Measurements from ENCODE around the gene NEB. TPM values are rescaled to one million over a fixed set of nuclear protein-coding genes. Genes with fewer than 3 reads are reported as not detected.

The NEB gene
- polyA plus RNA-seq, 1 donor from 2014 or later: 0.38 TPM

GRCh38 chr2:151472966-151473365, 261.3 kb downstream of the NEB start:
- no peak overlapping the region for H3K27ac ChIP-seq (ENCODE audit: low read length)
- H3K36me3 ChIP-seq (ENCODE audit: insufficient read depth, low read length): peaks cover 31% of the 10 kb centered on the region
- H3K9me2 ChIP-seq (ENCODE audit: insufficient read depth, low read length): no peaks in the 10 kb centered on the region
- no peak overlapping the region for H2AFZ ChIP-seq (ENCODE audit: low read depth, low read length)
- no peak for TF ChIP-seq RAD21 (conservative IDR thresholded peaks at IDR 0.05)
- TF ChIP-seq CTCF (IDR thresholded peaks at IDR 0.05; ENCODE audit: poor library complexity, severe bottlenecking): no peak
- TF ChIP-seq POLR2AphosphoS5 (IDR thresholded peaks at IDR 0.05): no peak
- TF ChIP-seq MXI1 (conservative IDR thresholded peaks at IDR 0.05; ENCODE audit: poor library complexity, severe bottlenecking): no peak
- no peak for TF ChIP-seq REST (IDR thresholded peaks at IDR 0.05; ENCODE audit: borderline replicate concordance)
- no peak for TF ChIP-seq EZH2 (IDR thresholded peaks at IDR 0.05; ENCODE audit: borderline replicate concordance, insufficient read depth, low read length, poor library complexity, severe bottlenecking)
- no peak for TF ChIP-seq SMC3 (conservative IDR thresholded peaks at IDR 0.05; ENCODE audit: poor library complexity)
- no peak for TF ChIP-seq EP300 (conservative IDR thresholded peaks at IDR 0.05; ENCODE audit: poor library complexity, severe bottlenecking)
- no peak for TF ChIP-seq TAF1 (IDR thresholded peaks at IDR 0.05; ENCODE audit: low read depth)
- no peaks in the 10 kb centered on the region for H3K79me2 ChIP-seq (replicated peaks; ENCODE audit: insufficient read depth, low read length)
- H3K9ac ChIP-seq (ENCODE audit: low read length): no peak overlapping the region
- H4K20me1 ChIP-seq (ENCODE audit: insufficient read depth): no peaks in the 10 kb centered on the region
- no peaks in the 10 kb centered on the region for H3K9me3 ChIP-seq (ENCODE audit: low read length)
- H3K4me2 ChIP-seq (ENCODE audit: low read length): no peak overlapping the region
- H3F3A ChIP-seq (ENCODE audit: insufficient read depth, low read length, poor library complexity, severe bottlenecking): no peaks in the 10 kb centered on the region
- H3K4me3 ChIP-seq (ENCODE audit: low read length): no peak overlapping the region
- H3K27me3 ChIP-seq (ENCODE audit: insufficient read depth, low read depth, low read length): no peaks in the 10 kb centered on the region

GRCh38 chr2:151470556-151470955, 263.7 kb downstream of the NEB start:
- Histone ChIP-seq H3K27ac (ENCODE audit: low read length) (no peak overlapping the region), H3K79me2 (replicated peaks; ENCODE audit: insufficient read depth, low read length) (no peaks in the 10 kb centered on the region), H3K9ac (ENCODE audit: low read length) (no peak overlapping the region), H3K4me3 (ENCODE audit: low read length) (no peak overlapping the region), H4K20me1 (ENCODE audit: insufficient read depth) (no peaks in the 10 kb centered on the region), H3K4me2 (ENCODE audit: low read length) (no peak overlapping the region), H3K9me3 (ENCODE audit: low read length) (no peaks in the 10 kb centered on the region), H3K9me2 (ENCODE audit: insufficient read depth, low read length) (no peaks in the 10 kb centered on the region), H3K36me3 (ENCODE audit: insufficient read depth, low read length) (peaks cover 38% of the 10 kb centered on the region), H2AFZ (ENCODE audit: low read depth, low read length) (no peak overlapping the region), H3F3A (ENCODE audit: insufficient read depth, low read length, poor library complexity, severe bottlenecking) (no peaks in the 10 kb centered on the region), H3K27me3 (ENCODE audit: insufficient read depth, low read depth, low read length) (no peaks in the 10 kb centered on the region)
- no peak for TF ChIP-seq REST (IDR thresholded peaks at IDR 0.05; ENCODE audit: borderline replicate concordance)
- no peak for TF ChIP-seq TAF1 (IDR thresholded peaks at IDR 0.05; ENCODE audit: low read depth)
